HFFc6 (cell line): Measurements from ENCODE around the gene CDK14. TPM values are rescaled to one million over a fixed set of nuclear protein-coding genes. Genes with fewer than 3 reads are reported as not detected.

Experiments
- DNase-seq: peaks from one replicate; pipeline ENCODE4 v3.0.0-alpha.2; 2018
- H3K27ac Mint-ChIP-seq: 2 replicates; pipeline ENCODE4 v1.8.0; 2020; ENCODE audit warnings: mild to moderate bottlenecking, mixed read lengths
- H3K27me3 Mint-ChIP-seq: 2 replicates; pipeline ENCODE4 v1.8.0; 2021; ENCODE audit warnings: mild to moderate bottlenecking, moderate library complexity, mixed read lengths; ENCODE audit not compliant: insufficient read depth
- H3K36me3 Mint-ChIP-seq: 2 replicates; pipeline ENCODE4 v1.8.0; 2021; ENCODE audit warnings: low read depth, mixed read lengths
- H3K4me1 Mint-ChIP-seq: 2 replicates; pipeline ENCODE4 v1.8.0; 2020; ENCODE audit warnings: low read depth, mixed read lengths
- H3K4me3 Mint-ChIP-seq: 2 replicates; pipeline ENCODE4 v1.8.0; 2020; ENCODE audit warnings: mild to moderate bottlenecking, moderate library complexity, mixed read lengths
- H3K9me3 Mint-ChIP-seq: 2 replicates; pipeline ENCODE4 v1.8.0; 2020; ENCODE audit warnings: mild to moderate bottlenecking, mixed read lengths
- CTCF ChIP-seq: fragments of 200-600 bp; sonication (generic); IDR thresholded peaks from 2 replicates; pipeline ENCODE4 v1.5.0; 2021; ENCODE audit warnings: antibody characterized with exemption, mild to moderate bottlenecking
- total RNA-seq, 6 experiments: library from RNA; stranded (reverse); fragmentation: NEBNext Ultra II Directional; extraction: Animal tissue kit (Norgen Biotek cat#: 25700); gene quantifications; 2 replicates in 1 of 6; 3 replicates in 5 of 6; pipeline ENCODE4 v1.2.3, GENCODE V29; 2021

CDK14 gene
- total RNA-seq, 6 experiments from 2014 or later: 18.4 to 28.6 (median 27.2) TPM

GRCh38 chr7:90660100-90660499 lies 64.0 kb downstream of the CDK14 start:
- no peaks in the 10 kb centered on the region; the same call in 1 of the 2 replicates for H3K27me3 Mint-ChIP-seq

GRCh38 chr7:90660819-90661218 lies 64.7 kb downstream of the CDK14 start:
- H3K4me3 Mint-ChIP-seq: no peak overlapping the region
- H3K27me3 Mint-ChIP-seq: peaks cover under 1% of the 10 kb centered on the region; the same call in 1 of the 2 replicates
- H3K36me3 Mint-ChIP-seq: peaks cover 9% of the 10 kb centered on the region; the same call in 1 of the 2 replicates
- DNase-seq: no peak
- no peak for TF ChIP-seq CTCF
- no peak overlapping the region for H3K27ac Mint-ChIP-seq
- peaks cover 61% of the 10 kb centered on the region for H3K4me1 Mint-ChIP-seq
- no peaks in the 10 kb centered on the region for H3K9me3 Mint-ChIP-seq

More at GRCh38 chr7:90660100-90660499, 64.0 kb downstream of the CDK14 start:
- H3K9me3 Mint-ChIP-seq: no peaks in the 10 kb centered on the region
- H3K27ac Mint-ChIP-seq: no peak overlapping the region
- no peak overlapping the region for H3K4me3 Mint-ChIP-seq
- H3K36me3 Mint-ChIP-seq: peaks cover 9% of the 10 kb centered on the region
- TF ChIP-seq CTCF: no peak
- no peak for DNase-seq
- H3K4me1 Mint-ChIP-seq: peaks cover 68% of the 10 kb centered on the region

GRCh38 chr7:90661290-90662151 lies 65.4 kb downstream of the CDK14 start:
- peaks cover 9% of the 10 kb centered on the region; the same call in 1 of the 2 replicates for H3K36me3 Mint-ChIP-seq
- no peak for DNase-seq

GRCh38 chr7:90663176-90663575 lies 67.1 kb downstream of the CDK14 start:
- DNase-seq: no peak
- Mint-ChIP-seq H3K4me3 (no peak overlapping the region), H3K4me1 (peaks cover 37% of the 10 kb centered on the region), H3K36me3 (peaks cover 4% of the 10 kb centered on the region; the same call in 1 of the 2 replicates), H3K27me3 (peaks cover 2% of the 10 kb centered on the region; the same call in 1 of the 2 replicates), H3K9me3 (no peaks in the 10 kb centered on the region), H3K27ac (no peak overlapping the region)
- no peak for TF ChIP-seq CTCF

More at GRCh38 chr7:90661290-90662151, 65.4 kb downstream of the CDK14 start:
- Mint-ChIP-seq H3K9me3 (no peaks in the 10 kb centered on the region), H3K4me1 (peaks cover 54% of the 10 kb centered on the region), H3K4me3 (no peak overlapping the region), H3K27me3 (peaks cover 2% of the 10 kb centered on the region; the same call in 1 of the 2 replicates), H3K27ac (no peak overlapping the region)
- TF ChIP-seq CTCF: no peak

GRCh38 chr7:90666186-90666585 lies 70.1 kb downstream of the CDK14 start:
- Mint-ChIP-seq H3K4me1 (peaks cover 30% of the 10 kb centered on the region), H3K4me3 (no peak overlapping the region), H3K27ac (no peak overlapping the region), H3K9me3 (no peaks in the 10 kb centered on the region; the same call in 1 of the 2 replicates), H3K27me3 (peaks cover 2% of the 10 kb centered on the region; the same call in 1 of the 2 replicates), H3K36me3 (peaks cover 6% of the 10 kb centered on the region)
- no peak for TF ChIP-seq CTCF
- no peak for DNase-seq
